HG03457 (cell line): ENCODE results near the gene ALDH3B2.
"Not testable (repeated sequence)": the region's sequence is repeated elsewhere in the genome, so short reads cannot be mapped to it uniquely, and the experiment has no call there.

Experiments
- ATAC-seq: cut with Tn5 transposase; IDR thresholded peaks from one replicate; pipeline ENCODE4 v1.9.1; 2021; ENCODE audit warnings: moderate number of reproducible peaks; ENCODE audit not compliant: unreplicated experiment

Gene ALDH3B2

DNA sequence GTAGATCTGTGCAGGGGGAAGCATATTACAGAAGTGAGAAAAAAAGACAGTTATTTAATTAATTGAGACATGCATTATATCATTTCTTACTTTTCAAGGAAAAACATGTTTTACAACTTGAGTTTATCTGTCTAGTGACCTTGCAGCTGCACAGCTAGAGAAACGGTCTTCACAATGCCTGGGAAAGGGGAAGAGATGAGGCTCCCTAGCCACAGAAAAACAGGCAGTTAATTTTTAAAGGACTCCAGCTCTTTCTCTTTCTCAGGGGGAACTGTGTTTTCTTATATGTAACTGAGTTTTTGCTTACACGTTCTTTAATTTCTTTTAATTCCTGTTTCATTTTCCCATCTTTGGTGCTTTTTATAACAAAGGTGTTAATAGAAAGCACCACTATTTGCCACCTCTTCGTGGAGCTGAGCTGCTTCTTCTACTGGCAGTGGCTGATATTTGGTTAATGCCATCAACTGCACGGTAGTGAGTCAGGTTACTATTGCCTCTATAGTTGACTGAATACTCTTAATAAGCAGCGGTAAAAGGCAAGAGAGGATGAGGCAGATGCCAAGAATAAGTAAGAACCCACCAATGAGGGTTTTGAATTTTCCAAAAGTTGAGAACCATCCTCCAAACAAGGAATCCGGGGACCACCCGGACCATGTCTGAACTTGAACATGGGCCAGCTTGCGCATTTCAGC is 11.4 kb upstream of the ALDH3B2 start:
- ATAC-seq: not testable (repeated sequence)

GRCh38 chr11:67682126-67683034 is 8.0 kb upstream of the ALDH3B2 start:
- ATAC-seq: not testable (repeated sequence)

- ATAC-seq: no peak
These were observed 6.5 kb upstream of the ALDH3B2 start for GRCh38 chr11:67680696-67681470.

DNA sequence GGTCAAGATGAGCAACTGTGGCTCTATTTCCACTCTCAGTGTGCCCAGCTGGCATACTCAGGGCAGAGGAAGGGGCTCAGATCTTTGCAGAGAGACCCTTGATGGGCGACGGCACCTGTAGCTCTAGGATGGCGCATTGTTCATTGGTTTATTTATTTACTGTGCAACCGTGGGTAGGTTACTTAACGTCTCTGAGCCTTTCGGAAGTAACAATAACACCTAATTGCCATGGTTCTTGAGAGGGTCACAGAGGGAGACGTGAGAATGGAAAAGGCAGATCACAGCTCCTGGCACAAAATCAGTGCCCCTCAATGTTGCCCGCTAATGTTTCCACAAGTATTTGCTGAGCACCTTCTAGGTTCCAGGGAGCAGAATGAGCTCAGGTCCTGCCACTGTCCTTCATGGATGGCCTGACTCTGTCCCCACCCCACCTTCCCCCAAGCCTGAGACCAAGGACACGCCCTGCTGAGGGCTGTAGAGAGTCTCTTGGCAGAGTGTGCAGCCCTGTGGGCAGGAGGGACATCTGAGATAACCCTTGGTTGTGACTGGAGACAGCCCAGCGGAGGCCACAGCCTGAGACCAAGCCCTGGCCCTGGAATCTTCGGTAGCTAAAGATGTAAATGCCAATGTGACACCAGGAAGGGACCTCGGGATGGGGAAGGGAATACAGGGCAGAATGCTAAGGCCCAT is 780 bp upstream of the ALDH3B2 start:
- no peak for ATAC-seq

DNA sequence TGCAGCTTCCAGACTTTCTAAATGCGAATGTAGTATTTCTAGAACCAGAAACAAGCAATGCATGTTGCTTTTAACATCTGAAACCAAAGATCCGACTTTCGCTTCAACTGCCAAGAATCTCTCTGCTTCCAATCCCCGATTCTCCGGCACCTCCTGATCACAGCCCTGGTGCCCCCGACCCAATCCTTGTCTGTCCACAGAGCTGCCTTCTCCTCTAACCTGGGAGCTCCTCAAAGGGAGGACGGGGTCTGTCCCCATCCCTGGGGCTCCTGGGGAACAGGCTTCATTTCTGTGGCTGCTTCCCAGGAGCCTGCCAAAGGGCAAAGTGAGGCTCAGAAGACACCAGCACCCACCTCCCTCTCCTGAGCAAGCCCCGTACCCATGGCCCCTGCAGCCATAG is 521 bp downstream of the ALDH3B2 start:
- no peak for ATAC-seq

DNA sequence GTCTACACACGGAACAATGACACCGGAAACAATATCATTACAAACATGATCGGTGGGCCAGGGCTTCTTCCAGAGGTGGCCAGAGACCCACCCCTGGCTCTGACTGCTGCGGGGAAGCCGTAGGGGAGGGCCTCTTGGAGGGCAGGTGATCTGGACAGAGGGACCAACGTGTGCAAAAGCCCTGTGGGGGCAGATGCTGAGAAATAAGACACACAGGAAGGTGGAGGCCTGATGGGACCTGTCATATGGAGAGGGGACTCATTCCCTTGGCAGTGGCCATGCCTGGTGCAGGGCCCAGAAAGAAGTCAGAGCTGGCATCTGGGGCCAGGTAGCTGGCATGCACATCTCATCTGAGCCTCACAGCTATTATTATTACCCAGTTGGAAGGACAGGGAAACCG is 1.1 kb downstream of the ALDH3B2 start:
- no peak for ATAC-seq

- ATAC-seq: no peak
These were observed 3.3 kb downstream of the ALDH3B2 start for GRCh38 chr11:67671211-67671520.

- no peak for ATAC-seq
These were observed 3.9 kb downstream of the ALDH3B2 start for GRCh38 chr11:67670316-67671210.

DNA sequence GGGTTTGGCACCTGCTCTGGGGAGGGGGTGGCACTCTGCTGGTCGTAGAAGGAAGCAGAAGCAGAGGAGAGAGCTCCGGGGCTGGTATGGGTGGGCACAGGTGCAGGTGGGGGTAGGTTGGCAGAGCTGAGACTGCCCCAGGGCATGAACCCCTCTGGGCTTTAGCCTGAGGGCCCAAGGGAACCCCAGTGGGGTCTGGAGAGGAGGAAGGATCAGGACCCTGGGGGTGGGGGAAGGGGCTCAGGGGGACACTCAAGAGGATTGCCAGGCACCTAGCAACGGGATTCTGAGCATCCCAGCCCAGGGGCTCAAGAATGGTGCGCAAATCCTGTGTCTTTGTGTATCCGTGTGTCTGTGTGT is 6.3 kb downstream of the ALDH3B2 start:
- no peak for ATAC-seq

- ATAC-seq: no peak
These were observed 6.8 kb downstream of the ALDH3B2 start for GRCh38 chr11:67667490-67668191.

DNA sequence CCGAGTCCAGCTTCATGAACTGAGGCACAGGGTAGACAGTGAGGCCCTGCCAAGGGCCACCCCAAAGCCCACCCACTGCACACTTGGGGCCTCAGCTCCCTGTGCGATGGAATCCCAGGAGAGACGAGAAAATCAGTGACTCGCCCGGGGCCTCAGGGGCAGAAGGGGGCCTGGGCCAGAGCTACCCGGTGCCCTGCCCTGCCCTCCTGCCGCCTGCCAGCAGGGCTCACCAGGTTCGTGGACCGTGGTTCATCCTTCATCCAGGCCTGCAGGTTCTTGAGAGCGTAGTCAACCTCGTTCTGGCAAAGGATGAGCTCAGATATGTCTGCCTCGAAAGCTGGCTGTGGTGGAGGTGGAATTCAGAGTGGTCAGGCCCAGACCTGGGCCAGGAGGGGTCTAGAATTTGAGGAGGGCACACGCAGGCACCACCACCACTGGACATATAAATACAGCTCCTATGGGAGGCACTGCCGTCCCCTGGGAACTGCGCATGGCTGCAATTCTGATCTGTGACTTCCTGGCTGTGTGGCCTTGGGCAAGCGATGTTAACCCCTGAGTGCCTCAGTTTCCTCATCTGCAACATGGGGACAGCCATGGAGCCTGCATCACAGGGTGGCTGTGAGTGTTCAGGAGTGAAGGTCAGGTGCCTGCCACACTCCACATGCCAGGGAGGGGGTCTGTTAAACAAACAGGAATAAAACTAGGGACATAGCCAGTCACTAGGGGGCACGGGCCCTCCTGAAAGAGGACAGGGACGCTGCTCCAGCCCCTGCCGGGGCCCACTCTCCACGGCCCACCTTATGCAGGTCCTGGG is 7.5 kb downstream of the ALDH3B2 start:
- no peak for ATAC-seq

- no peak for ATAC-seq
These were observed 8.1 kb downstream of the ALDH3B2 start for GRCh38 chr11:67666303-67666645.

DNA sequence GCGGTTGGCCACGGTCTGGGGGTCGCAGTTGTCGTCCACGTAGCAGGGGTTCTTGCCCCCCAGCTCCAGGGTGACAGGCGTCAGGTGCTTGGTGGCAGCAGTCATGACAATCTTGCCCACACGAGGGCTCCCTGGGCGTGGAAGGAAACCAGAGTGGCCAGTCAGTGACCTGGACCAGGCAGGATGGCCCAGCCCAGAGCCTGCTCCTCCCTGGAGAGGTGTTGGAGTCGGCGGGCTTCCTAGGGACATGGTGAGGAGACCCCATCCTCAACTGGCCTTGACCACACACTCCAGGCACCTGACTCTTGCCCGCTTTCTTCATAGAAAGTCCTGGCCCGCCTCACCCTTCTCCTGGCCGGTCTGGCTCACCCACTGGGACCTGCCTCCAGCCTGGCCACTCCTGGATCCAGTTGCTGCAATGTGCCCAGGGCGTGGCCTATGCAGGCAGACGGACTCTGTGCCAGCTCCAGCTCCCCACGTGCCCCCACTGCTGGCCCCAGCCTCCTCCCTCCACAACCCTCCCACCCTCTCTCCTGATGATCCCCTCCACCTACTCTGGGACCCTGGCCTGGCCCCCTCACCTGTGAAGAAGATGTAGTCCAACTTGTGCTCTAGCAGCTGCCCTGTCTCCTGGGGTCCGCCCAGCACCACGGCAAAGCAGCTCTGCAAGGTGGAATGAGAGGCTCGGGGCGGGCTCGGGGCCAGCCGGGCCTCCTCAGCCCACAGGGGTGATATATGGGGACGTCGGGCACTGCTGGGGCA is 8.7 kb downstream of the ALDH3B2 start:
- ATAC-seq: no peak

DNA sequence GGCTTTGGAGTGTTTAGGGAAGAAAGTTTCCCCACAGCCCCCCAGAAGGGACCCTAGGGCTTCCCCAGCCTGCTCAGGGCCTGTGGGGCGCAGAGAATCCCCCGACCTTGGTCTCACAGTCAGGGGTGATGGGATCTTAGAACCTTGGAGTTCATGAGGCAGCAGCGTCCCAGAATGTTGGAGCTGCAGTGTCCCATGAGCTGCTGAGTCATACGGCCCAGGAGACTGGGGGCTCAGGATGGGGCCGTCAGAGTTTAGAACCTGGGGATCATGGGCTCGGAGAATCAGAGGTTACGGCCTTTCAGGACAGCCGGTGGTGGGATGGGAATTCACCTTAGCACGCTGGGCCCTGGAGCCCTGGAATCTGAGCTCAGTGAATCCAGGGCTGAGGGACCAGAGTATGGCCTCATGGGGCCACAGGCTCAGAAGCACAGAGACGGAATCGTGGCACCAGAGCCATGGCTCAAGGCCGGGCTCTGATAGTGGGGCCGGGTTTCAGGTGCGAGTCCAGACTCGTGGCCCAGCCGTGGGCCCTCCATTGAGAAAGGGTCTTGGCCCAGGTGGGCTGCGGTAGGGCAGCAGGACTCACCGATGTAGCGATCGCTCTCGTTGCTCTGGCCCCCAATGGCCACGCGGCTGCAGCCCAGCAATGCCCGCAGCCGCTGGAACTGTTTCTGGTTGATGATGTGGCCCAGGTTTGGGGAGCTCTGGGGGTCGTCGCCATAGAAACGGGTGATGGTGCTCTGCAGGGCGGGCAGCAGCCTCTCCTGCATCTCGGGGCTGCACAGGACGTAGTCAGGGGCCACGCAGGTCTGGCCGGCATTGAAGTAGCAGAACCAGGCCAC is 9.5 kb downstream of the ALDH3B2 start:
- no peak for ATAC-seq

GRCh38 chr11:67664213-67664585 is 10.2 kb downstream of the ALDH3B2 start:
- no peak for ATAC-seq

DNA sequence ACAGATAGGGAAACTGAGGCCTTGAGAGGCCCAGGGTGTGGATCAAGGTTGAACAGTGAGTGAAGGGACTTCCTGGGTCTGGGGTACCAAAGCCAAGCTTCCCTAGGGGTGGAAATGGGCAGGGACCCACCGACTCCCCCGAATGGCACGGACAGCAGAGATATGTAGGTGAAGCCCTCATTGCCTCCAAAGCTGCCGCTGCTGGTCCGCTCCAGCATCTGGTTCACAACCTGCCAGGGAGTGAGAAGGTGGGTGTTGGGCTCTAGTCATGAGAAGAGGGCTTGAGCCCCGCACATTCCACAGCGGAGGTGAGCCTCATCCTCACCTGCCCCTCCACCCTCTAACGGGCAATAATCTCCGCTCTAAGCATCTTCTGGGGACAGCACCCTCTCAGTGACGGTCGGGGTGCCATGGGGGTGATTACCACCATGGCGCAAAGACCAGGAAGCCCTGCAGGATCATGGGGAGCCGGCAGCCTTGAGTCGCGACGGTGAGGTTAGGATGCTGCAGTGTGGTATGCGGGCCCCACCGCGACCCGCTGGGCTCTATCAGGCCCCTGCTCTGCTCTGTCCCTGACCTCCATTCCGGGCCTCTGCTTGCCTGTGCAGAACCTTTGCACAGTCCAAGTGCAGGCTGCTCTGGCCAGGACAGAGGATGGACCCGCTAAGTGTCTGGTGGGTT is 10.8 kb downstream of the ALDH3B2 start:
- no peak for ATAC-seq
